Neuronal stem cell (in vitro differentiated cells): ENCODE measurements around the gene TF.

Experiments
- DNase-seq: peaks from one replicate; pipeline ENCODE4 v3.0.0-alpha.2; 2013; ENCODE audit warnings: low spot score
- H2AFZ ChIP-seq: one replicate; pipeline ENCODE4 v1.6.1; 2013; ENCODE audit warnings: mild to moderate bottlenecking, low read length, inconsistent platforms
- H2AK5ac ChIP-seq: 2 replicates; pipeline ENCODE4 v1.6.1; 2013; ENCODE audit warnings: low read depth, mild to moderate bottlenecking, inconsistent platforms, low read length, moderate library complexity, mixed read lengths
- H2BK120ac ChIP-seq: 2 replicates; pipeline ENCODE4 v1.6.1; 2013; ENCODE audit warnings: low read depth, mild to moderate bottlenecking, inconsistent platforms, low read length, moderate library complexity, mixed read lengths
- H2BK12ac ChIP-seq: one replicate; pipeline ENCODE4 v1.6.1; 2013; ENCODE audit warnings: low read length, inconsistent platforms
- H2BK15ac ChIP-seq: 2 replicates; pipeline ENCODE4 v1.6.1; 2013; ENCODE audit warnings: mild to moderate bottlenecking, low read length, inconsistent platforms, mixed read lengths
- H2BK5ac ChIP-seq: one replicate; pipeline ENCODE4 v1.6.1; 2013; ENCODE audit warnings: inconsistent platforms, mild to moderate bottlenecking, low read length, moderate library complexity
- H3K14ac ChIP-seq: one replicate; pipeline ENCODE4 v1.6.1; 2013; ENCODE audit warnings: low read length, inconsistent platforms
- H3K18ac ChIP-seq: 2 replicates; pipeline ENCODE4 v1.6.1; 2013; ENCODE audit warnings: low read length, inconsistent platforms
- H3K23ac ChIP-seq: 2 replicates; pipeline ENCODE4 v1.6.1; 2013; ENCODE audit warnings: low read depth, mild to moderate bottlenecking, mixed read lengths, low read length, inconsistent platforms; ENCODE audit not compliant: poor library complexity
- H3K27ac ChIP-seq: replicated peaks from 3 replicates; pipeline ENCODE4 v1.5.1; 2013; ENCODE audit warnings: low read length, inconsistent platforms
- H3K27me3 ChIP-seq, 3 experiments: 2 replicates each; pipeline ENCODE4 v1.6.1; 2013; ENCODE audit warnings: low read length in 3 of 3, mild to moderate bottlenecking in 2 of 3, inconsistent platforms in 1 of 3, low read depth in 1 of 3, mixed read lengths in 1 of 3, moderate library complexity in 1 of 3; ENCODE audit not compliant: control insufficient read depth in 3 of 3, insufficient read depth in 3 of 3
- H3K36me3 ChIP-seq, 2 donors: replicated peaks in 1 of 2; 2 replicates each; pipeline ENCODE4 v1.6.1; 2013; ENCODE audit warnings: low read length in 2 of 2; ENCODE audit not compliant: control insufficient read depth in 2 of 2, insufficient read depth in 2 of 2
- H3K4ac ChIP-seq: 2 replicates; pipeline ENCODE4 v1.6.1; 2013; ENCODE audit warnings: inconsistent platforms, mild to moderate bottlenecking, low read length, moderate library complexity
- H3K4me1 ChIP-seq, 2 donors: 1 replicate in 1 of 2; 2 replicates in 1 of 2; pipeline ENCODE4 v1.6.1; 2013; ENCODE audit warnings: low read length in 2 of 2, low read depth in 1 of 2; ENCODE audit not compliant: control insufficient read depth in 2 of 2, insufficient read depth in 1 of 2
- H3K4me2 ChIP-seq: one replicate; pipeline ENCODE4 v1.6.1; 2013; ENCODE audit warnings: mild to moderate bottlenecking, low read length, inconsistent platforms; ENCODE audit not compliant: insufficient read depth, poor library complexity, severe bottlenecking
- H3K4me3 ChIP-seq, 2 donors: 2 replicates each; pipeline ENCODE4 v1.5.1; 2013; ENCODE audit warnings: low read length in 2 of 2, mild to moderate bottlenecking in 2 of 2, inconsistent platforms in 1 of 2, moderate library complexity in 1 of 2
- H3K79me1 ChIP-seq: one replicate; pipeline ENCODE4 v1.6.1; 2013; ENCODE audit warnings: low read depth, mild to moderate bottlenecking, inconsistent platforms, low read length, moderate library complexity
- H3K9ac ChIP-seq: one replicate; pipeline ENCODE4 v1.6.1; 2013; ENCODE audit warnings: mild to moderate bottlenecking, low read depth, low read length, inconsistent platforms; ENCODE audit not compliant: poor library complexity
- H3K9me3 ChIP-seq, 2 donors: replicated peaks in 1 of 2; 2 replicates each; pipeline versions ENCODE3 to v1.6.1; 2013; ENCODE audit warnings: low read length in 2 of 2, mild to moderate bottlenecking in 2 of 2, inconsistent platforms in 1 of 2, low read depth in 1 of 2, mixed read lengths in 1 of 2, moderate library complexity in 1 of 2; ENCODE audit not compliant: control insufficient read depth in 2 of 2, insufficient read depth in 1 of 2
- H4K8ac ChIP-seq: one replicate; pipeline ENCODE4 v1.6.1; 2013; ENCODE audit warnings: low read depth, mild to moderate bottlenecking, inconsistent platforms, low read length, moderate library complexity
- H4K91ac ChIP-seq: one replicate; pipeline ENCODE4 v1.6.1; 2013; ENCODE audit warnings: low read length, low read depth, mild to moderate bottlenecking, inconsistent platforms; ENCODE audit not compliant: poor library complexity
- WGBS, 2 donors: extraction: QIAGEN DNeasy Blood & Tissue Kit; methylation state at CpG; one replicate each; pipeline ENCODE4 v1.1.7; 2013; ENCODE audit warnings: missing lambda C conversion rate in 2 of 2, mixed read lengths in 1 of 2; ENCODE audit not compliant: insufficient read length in 2 of 2, insufficient replicate concordance in 1 of 2; ENCODE audit errors: extremely low coverage in 2 of 2; 5-methylcytosine and 5-hydroxymethylcytosine counted together

TF gene

GRCh38 chr3:133745108-133745507 lies 1.1 kb upstream of the TF start:
- Histone ChIP-seq H3K4me1 (no peaks in the 10 kb centered on the region), H3K27ac (no peak overlapping the region), H3K4ac (no peak overlapping the region), H2BK120ac (no peak overlapping the region), H2BK12ac (no peak overlapping the region), H3K9ac (no peak overlapping the region), H2BK15ac (no peak overlapping the region), H3K18ac (no peak overlapping the region), H4K91ac (no peak overlapping the region), H3K14ac (no peak overlapping the region), H3K9me3 (no peaks in the 10 kb centered on the region), H2AK5ac (no peak overlapping the region), H3K23ac (no peak overlapping the region), H3K79me1 (no peaks in the 10 kb centered on the region), H4K8ac (no peak overlapping the region), H3K27me3 (peaks cover 0 to 28% (median 0%) of the 10 kb centered on the region in 3 experiments), H3K4me2 (no peak overlapping the region), H2BK5ac (no peak overlapping the region), H2AFZ (no peak overlapping the region), H3K4me3 (no peak overlapping the region), H3K36me3 (no peaks in the 10 kb centered on the region)
- no CpG with 5 or more reads among the region's 4 CpGs for WGBS, 2 donors
- DNase-seq, result no peak

DNA sequence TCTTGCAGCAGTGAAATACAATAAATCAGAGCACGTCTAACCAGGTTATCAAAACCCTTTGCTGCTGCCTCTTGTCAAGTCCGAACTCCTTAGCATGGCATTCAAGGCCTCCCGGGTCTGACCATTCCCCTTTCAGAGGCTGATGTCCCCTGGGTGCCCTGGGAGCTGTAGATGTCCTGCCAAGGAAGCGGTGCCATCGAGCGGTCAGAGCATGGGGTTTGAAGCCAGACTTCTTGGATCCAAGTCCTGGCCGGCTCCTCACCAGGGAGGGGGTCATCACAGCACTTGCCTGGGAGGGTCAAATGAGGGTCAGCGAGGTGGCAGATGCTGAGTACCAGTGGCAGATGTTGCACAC lies 496 bp downstream of the TF start:
- H2BK120ac ChIP-seq, result no peak overlapping the region
- H2AFZ ChIP-seq, result no peak overlapping the region
- no peak for DNase-seq
- no peak overlapping the region for H2BK12ac ChIP-seq
- H2BK5ac ChIP-seq, result peak overlapping the region; percentile 0
- H3K9me3 ChIP-seq, result no peaks in the 10 kb centered on the region
- no peak overlapping the region for H4K8ac ChIP-seq
- no peaks in the 10 kb centered on the region for H3K79me1 ChIP-seq
- no peak overlapping the region for H3K23ac ChIP-seq
- no peak overlapping the region for H3K9ac ChIP-seq
- H3K4me1 ChIP-seq, result no peaks in the 10 kb centered on the region
- H3K4me3 ChIP-seq, result no peak overlapping the region
- H2AK5ac ChIP-seq, result no peak overlapping the region
- H3K4ac ChIP-seq, result no peak overlapping the region
- no CpG with 5 or more reads among the region's 8 CpGs for WGBS, 2 donors
- H3K4me2 ChIP-seq, result no peak overlapping the region
- no peak overlapping the region for H2BK15ac ChIP-seq
- no peak overlapping the region for H3K27ac ChIP-seq
- no peak overlapping the region for H3K18ac ChIP-seq
- H4K91ac ChIP-seq, result no peak overlapping the region
- H3K36me3 ChIP-seq, result no peaks in the 10 kb centered on the region
- H3K27me3 ChIP-seq, result peaks cover 0 to 28% (median 0%) of the 10 kb centered on the region in 3 experiments
- H3K14ac ChIP-seq, result peak overlapping the region; percentile 4

DNA sequence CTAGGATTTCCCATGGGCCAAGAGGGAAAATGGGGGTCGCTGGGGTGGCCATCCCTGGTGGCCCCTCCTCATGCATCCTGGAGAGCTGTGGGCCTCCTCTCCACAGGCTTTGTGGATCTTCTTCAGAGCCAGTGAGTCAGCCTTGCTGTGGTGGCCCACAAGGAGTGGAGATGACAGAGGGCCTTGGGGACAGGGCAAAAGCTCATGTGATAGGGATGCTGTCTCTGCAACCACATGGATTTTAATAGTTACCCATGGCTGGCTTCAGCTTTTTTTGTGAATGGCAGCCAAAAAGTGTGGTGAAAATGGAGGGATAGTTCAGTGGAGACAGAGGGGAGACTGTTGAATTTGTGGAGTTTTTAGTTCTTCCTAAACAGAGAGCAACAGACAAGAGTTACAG lies 1.2 kb downstream of the TF start:
- DNase-seq, result no peak
- Histone ChIP-seq H3K14ac (no peak overlapping the region), H3K4me2 (no peak overlapping the region), H3K27me3 (peaks cover 0 to 26% (median 0%) of the 10 kb centered on the region in 3 experiments), H2BK15ac (no peak overlapping the region), H4K8ac (no peak overlapping the region), H3K18ac (no peak overlapping the region), H3K27ac (no peak overlapping the region), H3K4me3 (no peak overlapping the region), H3K9me3 (no peaks in the 10 kb centered on the region), H3K9ac (no peak overlapping the region), H2BK12ac (no peak overlapping the region), H2AK5ac (no peak overlapping the region), H3K4ac (no peak overlapping the region), H2BK5ac (no peak overlapping the region), H3K36me3 (no peaks in the 10 kb centered on the region), H3K4me1 (no peaks in the 10 kb centered on the region), H2BK120ac (no peak overlapping the region), H4K91ac (no peak overlapping the region), H3K79me1 (no peaks in the 10 kb centered on the region), H2AFZ (no peak overlapping the region), H3K23ac (no peak overlapping the region)
- WGBS, 2 donors, result no CpG with 5 or more reads among the region's 1 CpG

DNA sequence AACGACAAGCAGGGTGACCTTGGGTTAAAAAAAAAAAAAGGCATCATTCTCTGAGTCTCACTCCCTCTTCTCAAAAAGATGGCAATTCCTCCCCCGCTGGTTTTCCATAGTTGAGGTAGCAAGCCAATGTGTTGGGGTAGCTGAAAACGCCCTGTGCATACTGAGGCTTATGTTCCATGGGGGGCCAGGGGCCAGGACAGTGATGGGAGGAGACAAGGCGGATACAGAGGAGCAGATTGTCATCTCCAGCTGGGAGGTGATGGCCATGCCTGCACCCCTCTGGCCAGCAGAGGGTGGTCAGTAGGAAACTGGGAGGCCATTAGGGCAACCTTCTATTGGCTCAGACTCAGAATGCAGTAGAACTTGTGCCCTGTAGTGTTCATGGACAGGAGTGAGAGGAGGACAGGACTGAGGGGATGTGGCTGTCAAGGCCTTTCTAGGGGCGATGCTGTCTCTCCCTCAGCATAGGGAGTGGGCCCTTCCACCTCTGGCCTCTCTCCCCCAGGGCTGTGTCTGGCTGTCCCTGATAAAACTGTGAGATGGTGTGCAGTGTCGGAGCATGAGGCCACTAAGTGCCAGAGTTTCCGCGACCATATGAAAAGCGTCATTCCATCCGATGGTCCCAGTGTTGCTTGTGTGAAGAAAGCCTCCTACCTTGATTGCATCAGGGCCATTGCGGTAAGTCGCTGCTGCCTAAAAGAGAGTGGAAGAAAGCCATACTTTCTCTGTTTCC lies 1.9 kb downstream of the TF start:
- Histone ChIP-seq H3K36me3 (no peaks in the 10 kb centered on the region), H2BK5ac (no peak overlapping the region), H3K79me1 (no peaks in the 10 kb centered on the region), H3K18ac (no peak overlapping the region), H3K9me3 (no peaks in the 10 kb centered on the region), H2BK120ac (no peak overlapping the region), H2BK12ac (no peak overlapping the region), H2AFZ (no peak overlapping the region), H2BK15ac (no peak overlapping the region), H3K14ac (no peak overlapping the region), H3K4me3 (no peak overlapping the region), H3K4me1 (no peaks in the 10 kb centered on the region), H3K27ac (no peak overlapping the region), H4K8ac (no peak overlapping the region), H3K9ac (no peak overlapping the region), H3K4me2 (no peak overlapping the region), H3K23ac (no peak overlapping the region), H4K91ac (no peak overlapping the region), H2AK5ac (no peak overlapping the region), H3K4ac (no peak overlapping the region), H3K27me3 (peaks cover 0 to 22% (median 0%) of the 10 kb centered on the region in 3 experiments)
- no peak for DNase-seq
- no CpG with 5 or more reads among the region's 12 CpGs for WGBS, 2 donors
